ENCODE measurements around the gene LHFPL6. TPM values are rescaled to one million over a fixed set of nuclear protein-coding genes. Genes with fewer than 3 reads are reported as not detected.

Gene LHFPL6
- total RNA-seq, 1 experiment from 2014 or later = 2.5 TPM

DNA sequence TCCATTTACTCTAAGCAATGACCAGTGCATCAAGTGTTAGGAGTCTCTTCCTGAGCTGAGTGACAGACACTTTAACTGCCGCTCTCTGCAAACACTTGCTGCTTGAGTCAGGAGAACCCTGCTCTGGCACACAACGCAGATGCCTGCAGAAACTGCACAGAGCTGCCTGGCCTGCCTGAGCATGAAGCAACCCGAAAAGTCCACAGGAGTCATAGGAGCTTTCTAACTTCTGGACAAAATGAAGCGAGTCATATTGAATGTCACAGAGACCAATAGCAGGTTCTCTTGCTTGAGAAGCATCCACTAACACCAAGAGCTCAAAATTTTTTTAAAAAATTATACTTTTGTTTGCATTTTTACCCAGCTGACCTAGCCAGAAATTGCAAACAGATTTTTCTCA lies 232.4 kb downstream of the LHFPL6 start:
- intact Hi-C loops (cut with micrococcal nuclease; ENCODE audit: unreplicated experiment) = no loop called here
- no peaks in the 10 kb centered on the region for H3K9me3 ChIP-seq (ENCODE audit: insufficient read depth, low read depth)

DNA sequence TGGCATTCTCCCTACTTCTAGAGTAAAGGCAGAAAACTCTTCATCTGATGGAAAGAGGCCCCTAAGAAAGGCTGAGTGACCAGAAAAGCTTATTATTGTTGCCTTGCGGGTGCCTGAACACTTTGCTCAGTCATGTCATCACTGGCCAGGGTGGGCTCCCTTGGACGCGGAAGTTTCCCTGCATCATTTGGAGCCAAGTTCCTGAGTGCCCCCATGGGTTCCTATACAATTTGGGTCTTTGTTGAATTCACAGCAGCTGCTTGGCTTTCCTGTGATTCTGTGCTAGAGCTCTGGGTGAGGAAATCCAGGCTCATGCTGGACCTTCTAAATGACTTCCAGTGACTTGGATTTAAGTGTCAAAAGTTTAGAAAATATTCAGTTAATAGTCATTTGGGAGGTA lies 232.9 kb downstream of the LHFPL6 start:
- no peaks in the 10 kb centered on the region for H3K9me3 ChIP-seq (ENCODE audit: insufficient read depth, low read depth)
- no peak overlapping the region for H2AFZ ChIP-seq
- no peaks in the 10 kb centered on the region for H3K27me3 ChIP-seq (ENCODE audit: insufficient read depth, low read depth)
- BruUV-seq (replicated peaks) = no TSS peak
- no peaks in the 10 kb centered on the region for H4K20me1 ChIP-seq (ENCODE audit: insufficient read depth)
- no peaks in the 10 kb centered on the region for H3F3A ChIP-seq (ENCODE audit: insufficient read depth, low read depth)
- H3K79me2 ChIP-seq (ENCODE audit: low read depth) = no peaks in the 10 kb centered on the region
- H3K4me3 ChIP-seq = no peak overlapping the region
- no peaks in the 10 kb centered on the region for H3K9me2 ChIP-seq (ENCODE audit: insufficient read depth)
- TF ChIP-seq, protein P1, sequence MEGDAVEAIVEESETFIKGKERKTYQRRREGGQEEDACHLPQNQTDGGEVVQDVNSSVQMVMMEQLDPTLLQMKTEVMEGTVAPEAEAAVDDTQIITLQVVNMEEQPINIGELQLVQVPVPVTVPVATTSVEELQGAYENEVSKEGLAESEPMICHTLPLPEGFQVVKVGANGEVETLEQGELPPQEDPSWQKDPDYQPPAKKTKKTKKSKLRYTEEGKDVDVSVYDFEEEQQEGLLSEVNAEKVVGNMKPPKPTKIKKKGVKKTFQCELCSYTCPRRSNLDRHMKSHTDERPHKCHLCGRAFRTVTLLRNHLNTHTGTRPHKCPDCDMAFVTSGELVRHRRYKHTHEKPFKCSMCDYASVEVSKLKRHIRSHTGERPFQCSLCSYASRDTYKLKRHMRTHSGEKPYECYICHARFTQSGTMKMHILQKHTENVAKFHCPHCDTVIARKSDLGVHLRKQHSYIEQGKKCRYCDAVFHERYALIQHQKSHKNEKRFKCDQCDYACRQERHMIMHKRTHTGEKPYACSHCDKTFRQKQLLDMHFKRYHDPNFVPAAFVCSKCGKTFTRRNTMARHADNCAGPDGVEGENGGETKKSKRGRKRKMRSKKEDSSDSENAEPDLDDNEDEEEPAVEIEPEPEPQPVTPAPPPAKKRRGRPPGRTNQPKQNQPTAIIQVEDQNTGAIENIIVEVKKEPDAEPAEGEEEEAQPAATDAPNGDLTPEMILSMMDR (conservative IDR thresholded peaks at IDR 0.05) = no peak
- no peak for TF ChIP-seq EZH2 (IDR thresholded peaks at IDR 0.05; ENCODE audit: low read depth)
- no peak overlapping the region for H3K27ac ChIP-seq
- intact Hi-C loops (cut with micrococcal nuclease; ENCODE audit: unreplicated experiment) = no loop called here
- POLR2A ChIA-PET (ENCODE audit: unreplicated experiment) = no interaction called here
- CTCF ChIA-PET = no interaction called here
- DNase-seq = no peak
- H3K36me3 ChIP-seq (ENCODE audit: low read depth) = no peaks in the 10 kb centered on the region
- 0 out of 2 replicates have a peak, but pooled peaks cover 5% of the 10 kb centered on the region for H3K4me1 ChIP-seq (replicated peaks; ENCODE audit: insufficient read depth)
- no peak overlapping the region for H3K4me2 ChIP-seq

More for the DNA sequence above, 232.4 kb downstream of the LHFPL6 start:
- ChIA-PET POLR2A (ENCODE audit: unreplicated experiment) (no interaction called here), CTCF (no interaction called here)
- TF ChIP-seq, protein P1 (conservative IDR thresholded peaks at IDR 0.05) = no peak
- no peak for TF ChIP-seq EZH2 (IDR thresholded peaks at IDR 0.05; ENCODE audit: low read depth)
- BruUV-seq (replicated peaks) = no TSS peak
- H3K4me3 ChIP-seq = no peak overlapping the region
- no peaks in the 10 kb centered on the region for H3K27me3 ChIP-seq (ENCODE audit: insufficient read depth, low read depth)
- no peaks in the 10 kb centered on the region for H3F3A ChIP-seq (ENCODE audit: insufficient read depth, low read depth)
- no peaks in the 10 kb centered on the region for H3K79me2 ChIP-seq (ENCODE audit: low read depth)
- no peak overlapping the region for H3K4me2 ChIP-seq
- H3K27ac ChIP-seq = no peak overlapping the region
- no peak for DNase-seq
- no peak overlapping the region for H2AFZ ChIP-seq
- H3K4me1 ChIP-seq (replicated peaks; ENCODE audit: insufficient read depth) = no peaks in the 10 kb centered on the region
- H3K9me2 ChIP-seq (ENCODE audit: insufficient read depth) = no peaks in the 10 kb centered on the region
- no peaks in the 10 kb centered on the region for H4K20me1 ChIP-seq (ENCODE audit: insufficient read depth)
- H3K36me3 ChIP-seq (ENCODE audit: low read depth) = no peaks in the 10 kb centered on the region

DNA sequence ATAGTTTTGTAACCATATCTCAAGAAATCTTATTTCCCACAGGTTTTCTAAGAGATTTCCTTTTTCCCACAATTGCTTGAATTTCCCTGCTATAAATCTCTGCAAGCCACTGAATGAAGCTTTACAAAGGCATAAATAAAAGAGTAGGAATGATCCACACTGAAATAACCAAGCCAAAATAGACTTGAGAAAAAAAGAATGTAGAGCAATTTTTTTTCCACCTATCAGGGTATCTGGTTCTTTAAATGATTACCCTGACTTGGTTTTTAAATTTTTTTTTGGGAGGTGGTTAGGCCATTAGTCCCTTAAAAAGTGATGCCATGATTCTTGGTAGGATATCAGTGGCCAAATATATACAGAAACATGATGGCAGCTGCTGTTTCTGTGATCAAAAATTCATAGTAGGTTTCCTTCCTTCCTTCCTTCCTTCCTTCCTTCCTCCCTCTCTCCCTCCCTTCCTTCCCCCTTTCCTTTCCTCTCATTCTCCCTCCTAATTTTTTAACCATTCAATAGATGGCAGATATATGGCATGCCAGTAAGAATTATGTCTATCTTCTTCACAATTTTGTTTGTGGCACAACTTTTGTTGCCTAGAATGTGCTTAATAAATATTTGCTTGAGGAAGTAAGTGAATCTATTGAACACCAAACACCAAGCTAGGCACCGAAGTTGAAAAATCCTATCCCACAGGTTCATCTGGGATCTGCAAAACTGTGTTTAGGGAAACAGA lies 233.7 kb downstream of the LHFPL6 start:
- no TSS peak for BruUV-seq (replicated peaks)
- no peaks in the 10 kb centered on the region for H3K79me2 ChIP-seq (ENCODE audit: low read depth)
- H3K4me3 ChIP-seq = no peak overlapping the region
- intact Hi-C loops (cut with micrococcal nuclease; ENCODE audit: unreplicated experiment) = no loop called here
- 0 out of 2 replicates have a peak, but pooled peaks cover 8% of the 10 kb centered on the region for H3K4me1 ChIP-seq (replicated peaks; ENCODE audit: insufficient read depth)
- no peaks in the 10 kb centered on the region for H3K36me3 ChIP-seq (ENCODE audit: low read depth)
- POLR2A ChIA-PET (ENCODE audit: unreplicated experiment) = no interaction called here
- no peak overlapping the region for H2AFZ ChIP-seq
- TF ChIP-seq, protein P1 (conservative IDR thresholded peaks at IDR 0.05) = no peak
- no peak for TF ChIP-seq EZH2 (IDR thresholded peaks at IDR 0.05; ENCODE audit: low read depth)
- H3K27ac ChIP-seq = no peak overlapping the region
- H4K20me1 ChIP-seq (ENCODE audit: insufficient read depth) = no peaks in the 10 kb centered on the region
- no peaks in the 10 kb centered on the region for H3K9me2 ChIP-seq (ENCODE audit: insufficient read depth)
- H3K4me2 ChIP-seq = no peak overlapping the region
- H3F3A ChIP-seq (ENCODE audit: insufficient read depth, low read depth) = no peaks in the 10 kb centered on the region
- no peaks in the 10 kb centered on the region for H3K27me3 ChIP-seq (ENCODE audit: insufficient read depth, low read depth)
- CTCF ChIA-PET = no interaction called here
- no peak for DNase-seq
- no peaks in the 10 kb centered on the region for H3K9me3 ChIP-seq (ENCODE audit: insufficient read depth, low read depth)

Measured in PC-9 (cell line).